GM21381 (cell line): ENCODE results near the gene SMU1.

Experiments
- ATAC-seq: cut with Tn5 transposase; IDR thresholded peaks from one replicate; pipeline ENCODE4 v1.9.1; 2021; ENCODE audit warnings: mild to moderate bottlenecking, moderate library complexity; ENCODE audit not compliant: unreplicated experiment

Gene SMU1

GRCh38 chr9:33048054-33048465 lies 28.4 kb downstream of the SMU1 start:
- no peak for ATAC-seq

GRCh38 chr9:33046061-33046460 lies 30.4 kb downstream of the SMU1 start:
- ATAC-seq, result no peak

GRCh38 chr9:33044677-33045282 lies 31.7 kb downstream of the SMU1 start:
- ATAC-seq, result no peak

GRCh38 chr9:33044162-33044673 lies 32.3 kb downstream of the SMU1 start:
- peak; percentile 74 for ATAC-seq

- ATAC-seq, result no peak
Observed at GRCh38 chr9:33043671-33044070, 32.8 kb downstream of the SMU1 start.

- no peak for ATAC-seq
Observed at GRCh38 chr9:33042473-33042872, 34.0 kb downstream of the SMU1 start.

- no peak for ATAC-seq
Observed at GRCh38 chr9:33041432-33042188, 34.9 kb downstream of the SMU1 start.

GRCh38 chr9:33040792-33041431 lies 35.6 kb downstream of the SMU1 start:
- ATAC-seq, result no peak

GRCh38 chr9:33032865-33033264 lies 43.6 kb downstream of the SMU1 start:
- ATAC-seq, result no peak

- ATAC-seq, result no peak
Observed at GRCh38 chr9:33032292-33032691, 44.2 kb downstream of the SMU1 start.

GRCh38 chr9:33030285-33030684 lies 46.2 kb downstream of the SMU1 start:
- ATAC-seq, result no peak

- ATAC-seq, result no peak
Observed at GRCh38 chr9:33029231-33029786, 47.2 kb downstream of the SMU1 start.

- ATAC-seq, result peak; percentile 39
Observed at GRCh38 chr9:33025572-33026342, 50.7 kb downstream of the SMU1 start.

- ATAC-seq, result peak; percentile 93
Observed at GRCh38 chr9:33024966-33025571, 51.4 kb downstream of the SMU1 start, which contains the start of gene DNAJA1. DNAJA1 (plus strand) TSS chr9:33025273; CDS start chr9:33026485, 1,212 bp downstream.

GRCh38 chr9:33024126-33024965 lies 52.1 kb downstream of the SMU1 start:
- no peak for ATAC-seq

GRCh38 chr9:33023661-33024060 lies 52.8 kb downstream of the SMU1 start:
- no peak for ATAC-seq

GRCh38 chr9:33022755-33023154 lies 53.7 kb downstream of the SMU1 start:
- ATAC-seq, result no peak

GRCh38 chr9:33022303-33022702 lies 54.2 kb downstream of the SMU1 start:
- ATAC-seq, result no peak

- no peak for ATAC-seq
Observed at GRCh38 chr9:33019797-33020196, 56.7 kb downstream of the SMU1 start.
